Progenitor cell of endocrine pancreas (in vitro differentiated cells): ENCODE data around the gene HOXB6. TPM values are rescaled to one million over a fixed set of nuclear protein-coding genes. Genes with fewer than 3 reads are reported as not detected.

Source experiments
- DNase-seq: peaks from one replicate; pipeline ENCODE4 v3.0.0; 2021; ENCODE audit warnings: low spot score; ENCODE audit not compliant: unreplicated experiment
- H3K27ac Mint-ChIP-seq: 2 replicates; pipeline ENCODE4 v1.8.0; 2021; ENCODE audit warnings: mild to moderate bottlenecking, moderate library complexity, mixed read lengths
- H3K27me3 Mint-ChIP-seq: 2 replicates; pipeline ENCODE4 v1.8.0; 2021; ENCODE audit warnings: mixed read lengths
- H3K36me3 Mint-ChIP-seq: 2 replicates; pipeline ENCODE4 v1.8.0; 2022; ENCODE audit warnings: mixed read lengths; ENCODE audit not compliant: insufficient read depth
- H3K4me1 Mint-ChIP-seq: 2 replicates; pipeline ENCODE4 v1.8.0; 2021; ENCODE audit warnings: low read depth, mixed read lengths
- H3K4me3 Mint-ChIP-seq: 2 replicates; pipeline ENCODE4 v1.8.0; 2021; ENCODE audit warnings: low read depth, mild to moderate bottlenecking, moderate library complexity, mixed read lengths
- H3K9me3 Mint-ChIP-seq: 2 replicates; pipeline ENCODE4 v1.8.0; 2021; ENCODE audit warnings: low read depth, mixed read lengths
- CTCF ChIP-seq: fragments of 200-600 bp; sonication (generic); IDR thresholded peaks from one replicate; pipeline ENCODE4 v1.5.0; 2021; ENCODE audit warnings: antibody characterized with exemption, mild to moderate bottlenecking; ENCODE audit not compliant: unreplicated experiment
- total RNA-seq: library from RNA; stranded (reverse); gene quantifications from 2 replicates; pipeline ENCODE4 v1.2.1, GENCODE V29; 2021

HOXB6 gene
- total RNA-seq, 1 donor from 2014 or later: 0.96 TPM

- peaks cover 3% of the 10 kb centered on the region for H3K4me1 Mint-ChIP-seq
- H3K4me3 Mint-ChIP-seq: peak overlapping the region; percentile 33
- TF ChIP-seq CTCF: peak; percentile 98
These were observed 13.6 kb upstream of the HOXB6 start for GRCh38 chr17:48618256-48618896.

GRCh38 chr17:48617471-48618255, 12.9 kb upstream of the HOXB6 start:
- Mint-ChIP-seq H3K27ac (peak overlapping the region; percentile 5), H3K27me3 (peaks cover 98% of the 10 kb centered on the region), H3K36me3 (no peaks in the 10 kb centered on the region), H3K9me3 (no peaks in the 10 kb centered on the region), H3K4me1 (peaks cover 4% of the 10 kb centered on the region), H3K4me3 (no peak overlapping the region)
- no peak for TF ChIP-seq CTCF
- DNase-seq: no peak

More at GRCh38 chr17:48618256-48618896, 13.6 kb upstream of the HOXB6 start:
- DNase-seq: peak; percentile 93
- H3K36me3 Mint-ChIP-seq: no peaks in the 10 kb centered on the region
- peak overlapping the region; percentile 71 for H3K27ac Mint-ChIP-seq
- no peaks in the 10 kb centered on the region for H3K9me3 Mint-ChIP-seq
- peaks cover 99% of the 10 kb centered on the region for H3K27me3 Mint-ChIP-seq

- Mint-ChIP-seq H3K27ac (peak overlapping the region; percentile 5), H3K27me3 (peaks cover 96% of the 10 kb centered on the region), H3K4me3 (no peak overlapping the region), H3K9me3 (no peaks in the 10 kb centered on the region), H3K36me3 (no peaks in the 10 kb centered on the region), H3K4me1 (peaks cover 8% of the 10 kb centered on the region)
- DNase-seq: no peak
- no peak for TF ChIP-seq CTCF
These were observed 12.1 kb upstream of the HOXB6 start for GRCh38 chr17:48616717-48617470.

GRCh38 chr17:48615963-48616716, 11.4 kb upstream of the HOXB6 start:
- Mint-ChIP-seq H3K27ac (no peak overlapping the region), H3K27me3 (peaks cover 96% of the 10 kb centered on the region), H3K4me1 (peaks cover 10% of the 10 kb centered on the region), H3K9me3 (no peaks in the 10 kb centered on the region), H3K36me3 (no peaks in the 10 kb centered on the region), H3K4me3 (no peak overlapping the region)
- TF ChIP-seq CTCF: no peak
- no peak for DNase-seq
